Measurements from ENCODE around the gene PLB1. TPM values are rescaled to one million over a fixed set of nuclear protein-coding genes. Genes with fewer than 3 reads are reported as not detected.

The PLB1 gene
- total RNA-seq, 1 donor from 2014 or later = 0.75 TPM

GRCh38 chr2:28631514-28632206, 135.8 kb downstream of the PLB1 start:
- intact Hi-C loops (cut with micrococcal nuclease) = no loop called here
- Mint-ChIP-seq H3K9me3 (no peaks in the 10 kb centered on the region), H3K4me3 (no peak overlapping the region), H3K36me3 (ENCODE audit: low read depth) (peaks cover 4% of the 10 kb centered on the region), H3K4me1 (ENCODE audit: low read depth) (peaks cover 16% of the 10 kb centered on the region), H3K27ac (no peak overlapping the region), H3K27me3 (ENCODE audit: insufficient read depth) (no peaks in the 10 kb centered on the region)
- no peak for DNase-seq (ENCODE audit: low spot score)

GRCh38 chr2:28632791-28633190, 136.9 kb downstream of the PLB1 start:
- Mint-ChIP-seq H3K27ac (no peak overlapping the region), H3K4me3 (no peak overlapping the region)

GRCh38 chr2:28633204-28633603, 137.3 kb downstream of the PLB1 start:
- Mint-ChIP-seq H3K36me3 (ENCODE audit: low read depth) (peaks cover 4% of the 10 kb centered on the region), H3K27ac (no peak overlapping the region), H3K27me3 (ENCODE audit: insufficient read depth) (no peaks in the 10 kb centered on the region), H3K4me1 (ENCODE audit: low read depth) (peaks cover 7% of the 10 kb centered on the region), H3K9me3 (no peaks in the 10 kb centered on the region), H3K4me3 (no peak overlapping the region)
- DNase-seq (ENCODE audit: low spot score) = no peak
- intact Hi-C loops (cut with micrococcal nuclease) = no loop called here

More at GRCh38 chr2:28632791-28633190, 136.9 kb downstream of the PLB1 start:
- Mint-ChIP-seq H3K4me1 (ENCODE audit: low read depth) (peaks cover 7% of the 10 kb centered on the region), H3K36me3 (ENCODE audit: low read depth) (peaks cover 4% of the 10 kb centered on the region), H3K9me3 (no peaks in the 10 kb centered on the region), H3K27me3 (ENCODE audit: insufficient read depth) (no peaks in the 10 kb centered on the region)
- intact Hi-C loops (cut with micrococcal nuclease) = no loop called here
- no peak for DNase-seq (ENCODE audit: low spot score)

- no peaks in the 10 kb centered on the region for H3K27me3 Mint-ChIP-seq (ENCODE audit: insufficient read depth)
- no peak for DNase-seq (ENCODE audit: low spot score)
- peak overlapping the region; percentile 10 for H3K27ac Mint-ChIP-seq
- H3K36me3 Mint-ChIP-seq (ENCODE audit: low read depth) = peaks cover 4% of the 10 kb centered on the region
- no peak overlapping the region for H3K4me3 Mint-ChIP-seq
- intact Hi-C loops (cut with micrococcal nuclease) = no loop called here
- H3K9me3 Mint-ChIP-seq = no peaks in the 10 kb centered on the region
- H3K4me1 Mint-ChIP-seq (ENCODE audit: low read depth) = peaks cover 10% of the 10 kb centered on the region
These were observed 137.9 kb downstream of the PLB1 start for GRCh38 chr2:28633746-28634145.

GRCh38 chr2:28635191-28635611, 139.3 kb downstream of the PLB1 start:
- no peak overlapping the region for H3K27ac Mint-ChIP-seq
- no peak overlapping the region for H3K4me3 Mint-ChIP-seq
- intact Hi-C loops (cut with micrococcal nuclease) = no loop called here
- no peaks in the 10 kb centered on the region for H3K27me3 Mint-ChIP-seq (ENCODE audit: insufficient read depth)
- H3K9me3 Mint-ChIP-seq = no peaks in the 10 kb centered on the region
- no peak for DNase-seq (ENCODE audit: low spot score)
- peaks cover 4% of the 10 kb centered on the region for H3K36me3 Mint-ChIP-seq (ENCODE audit: low read depth)
- peaks cover 22% of the 10 kb centered on the region for H3K4me1 Mint-ChIP-seq (ENCODE audit: low read depth)

- no peaks in the 10 kb centered on the region for H3K9me3 Mint-ChIP-seq
- H3K4me1 Mint-ChIP-seq (ENCODE audit: low read depth) = peaks cover 22% of the 10 kb centered on the region
- no peak for DNase-seq (ENCODE audit: low spot score)
- H3K36me3 Mint-ChIP-seq (ENCODE audit: low read depth) = peaks cover 4% of the 10 kb centered on the region
- H3K27me3 Mint-ChIP-seq (ENCODE audit: insufficient read depth) = no peaks in the 10 kb centered on the region
- intact Hi-C loops (cut with micrococcal nuclease) = no loop called here
- H3K4me3 Mint-ChIP-seq = no peak overlapping the region
- H3K27ac Mint-ChIP-seq = no peak overlapping the region
These were observed 140.6 kb downstream of the PLB1 start for GRCh38 chr2:28636491-28636890.

- H3K4me1 Mint-ChIP-seq (ENCODE audit: low read depth) = peaks cover 22% of the 10 kb centered on the region
- no peak overlapping the region for H3K27ac Mint-ChIP-seq
- H3K9me3 Mint-ChIP-seq = no peaks in the 10 kb centered on the region
- H3K36me3 Mint-ChIP-seq (ENCODE audit: low read depth) = peaks cover 4% of the 10 kb centered on the region
- H3K4me3 Mint-ChIP-seq = no peak overlapping the region
- no peaks in the 10 kb centered on the region for H3K27me3 Mint-ChIP-seq (ENCODE audit: insufficient read depth)
- intact Hi-C loops (cut with micrococcal nuclease) = no loop called here
- no peak for DNase-seq (ENCODE audit: low spot score)
These were observed 141.5 kb downstream of the PLB1 start for GRCh38 chr2:28637066-28638047.

GRCh38 chr2:28638102-28638501, 142.2 kb downstream of the PLB1 start:
- H3K4me1 Mint-ChIP-seq (ENCODE audit: low read depth) = peaks cover 22% of the 10 kb centered on the region
- peak overlapping the region; percentile 13 for H3K27ac Mint-ChIP-seq
- no peak for DNase-seq (ENCODE audit: low spot score)
- no peaks in the 10 kb centered on the region for H3K9me3 Mint-ChIP-seq
- H3K36me3 Mint-ChIP-seq (ENCODE audit: low read depth) = peaks cover 4% of the 10 kb centered on the region
- H3K27me3 Mint-ChIP-seq (ENCODE audit: insufficient read depth) = no peaks in the 10 kb centered on the region
- no peak overlapping the region for H3K4me3 Mint-ChIP-seq
- intact Hi-C loops (cut with micrococcal nuclease) = no loop called here

- peaks cover 22% of the 10 kb centered on the region for H3K4me1 Mint-ChIP-seq (ENCODE audit: low read depth)
- H3K9me3 Mint-ChIP-seq = no peaks in the 10 kb centered on the region
- DNase-seq (ENCODE audit: low spot score) = no peak
- H3K4me3 Mint-ChIP-seq = no peak overlapping the region
- no peak overlapping the region for H3K27ac Mint-ChIP-seq
- intact Hi-C loops (cut with micrococcal nuclease) = no loop called here
- no peaks in the 10 kb centered on the region for H3K27me3 Mint-ChIP-seq (ENCODE audit: insufficient read depth)
- no peaks in the 10 kb centered on the region for H3K36me3 Mint-ChIP-seq (ENCODE audit: low read depth)
These were observed 143.3 kb downstream of the PLB1 start for GRCh38 chr2:28639092-28639691.

- H3K4me1 Mint-ChIP-seq (ENCODE audit: low read depth) = peaks cover 22% of the 10 kb centered on the region
- no peaks in the 10 kb centered on the region for H3K9me3 Mint-ChIP-seq
- H3K36me3 Mint-ChIP-seq (ENCODE audit: low read depth) = no peaks in the 10 kb centered on the region
- intact Hi-C loops (cut with micrococcal nuclease) = loop anchor here (1.0 kb wide), 1 partner anchor 19 kb away; no protein-coding TSS in a partner anchor
- no peak for DNase-seq (ENCODE audit: low spot score)
- peak overlapping the region; percentile 54 for H3K27ac Mint-ChIP-seq
- H3K27me3 Mint-ChIP-seq (ENCODE audit: insufficient read depth) = no peaks in the 10 kb centered on the region
- H3K4me3 Mint-ChIP-seq = no peak overlapping the region
These were observed 144.0 kb downstream of the PLB1 start for GRCh38 chr2:28639836-28640235.

- Mint-ChIP-seq H3K27ac (no peak overlapping the region), H3K27me3 (ENCODE audit: insufficient read depth) (no peaks in the 10 kb centered on the region), H3K4me1 (ENCODE audit: low read depth) (peaks cover 22% of the 10 kb centered on the region), H3K4me3 (no peak overlapping the region), H3K36me3 (ENCODE audit: low read depth) (no peaks in the 10 kb centered on the region), H3K9me3 (no peaks in the 10 kb centered on the region)
- intact Hi-C loops (cut with micrococcal nuclease) = loop anchor here (1.0 kb wide), 1 partner anchor 19 kb away; no protein-coding TSS in a partner anchor
- DNase-seq (ENCODE audit: low spot score) = no peak
These were observed 144.5 kb downstream of the PLB1 start for GRCh38 chr2:28640260-28640907.

- no peak overlapping the region for H3K27ac Mint-ChIP-seq
- H3K4me1 Mint-ChIP-seq (ENCODE audit: low read depth) = peaks cover 22% of the 10 kb centered on the region
- H3K9me3 Mint-ChIP-seq = no peaks in the 10 kb centered on the region
These were observed 145.0 kb downstream of the PLB1 start for GRCh38 chr2:28640908-28641300.

More at GRCh38 chr2:28640908-28641300, 145.0 kb downstream of the PLB1 start:
- Mint-ChIP-seq H3K4me3 (no peak overlapping the region), H3K27me3 (ENCODE audit: insufficient read depth) (no peaks in the 10 kb centered on the region), H3K36me3 (ENCODE audit: low read depth) (no peaks in the 10 kb centered on the region)
- DNase-seq (ENCODE audit: low spot score) = no peak
- intact Hi-C loops (cut with micrococcal nuclease) = loop anchor here (1.0 kb wide), 1 partner anchor 20 kb away; no protein-coding TSS in a partner anchor
